H1 (cell line): ENCODE data around the gene TMPRSS4.

Source experiments
- CEBPB ChIP-seq: IDR thresholded peaks from 2 replicates; pipeline ENCODE4 v1.6.1; 2012; ENCODE audit warnings: low read depth, low read length
- EP300 ChIP-seq, 2 experiments: IDR thresholded peaks; 1 replicate in 1 of 2; 2 replicates in 1 of 2; pipeline ENCODE4 v1.6.1; 2011 to 2012; ENCODE audit warnings: low read depth in 2 of 2, low read length in 2 of 2, mild to moderate bottlenecking in 2 of 2, borderline replicate concordance in 1 of 2, inconsistent platforms in 1 of 2, moderate library complexity in 1 of 2
- EZH2 ChIP-seq: fragments of 200-600 bp; sonication (generic); IDR thresholded peaks from 2 replicates; pipeline ENCODE4 v1.7.1; 2012; ENCODE audit warnings: low read depth, mild to moderate bottlenecking, moderate library complexity, low read length, inconsistent platforms; ENCODE audit not compliant: severe bottlenecking
- POLR2A ChIP-seq, 2 experiments: IDR thresholded peaks; 1 replicate in 1 of 2; 2 replicates in 1 of 2; pipeline ENCODE4 v1.6.1; 2011; ENCODE audit warnings: low read depth in 2 of 2, low read length in 2 of 2, mild to moderate bottlenecking in 2 of 2; ENCODE audit errors: control extremely low read depth in 1 of 2
- POLR2AphosphoS5 ChIP-seq: IDR thresholded peaks from 2 replicates; pipeline ENCODE4 v1.6.1; 2011; ENCODE audit warnings: low read depth, low read length
- TAF1 ChIP-seq: IDR thresholded peaks from 2 replicates; pipeline ENCODE4 v1.6.1; 2011; ENCODE audit warnings: mild to moderate bottlenecking, low read depth, low read length
- TF ChIP-seq, protein P1 (sequence below), 3 experiments: IDR thresholded peaks; 1 replicate in 2 of 3; 2 replicates in 1 of 3; pipeline versions ENCODE4 v1.5.1 to v1.6.1; 2011; ENCODE audit warnings: low read length in 3 of 3, mild to moderate bottlenecking in 3 of 3, inconsistent platforms in 2 of 3, low read depth in 1 of 3, moderate library complexity in 1 of 3; ENCODE audit not compliant: insufficient read depth in 1 of 3; ENCODE audit errors: control extremely low read depth in 1 of 3
- TF ChIP-seq, protein P2 (sequence below): IDR thresholded peaks from 2 replicates; pipeline ENCODE4 v1.6.1; 2011; ENCODE audit warnings: low read length, improper control_type of control experiment

DNA sequence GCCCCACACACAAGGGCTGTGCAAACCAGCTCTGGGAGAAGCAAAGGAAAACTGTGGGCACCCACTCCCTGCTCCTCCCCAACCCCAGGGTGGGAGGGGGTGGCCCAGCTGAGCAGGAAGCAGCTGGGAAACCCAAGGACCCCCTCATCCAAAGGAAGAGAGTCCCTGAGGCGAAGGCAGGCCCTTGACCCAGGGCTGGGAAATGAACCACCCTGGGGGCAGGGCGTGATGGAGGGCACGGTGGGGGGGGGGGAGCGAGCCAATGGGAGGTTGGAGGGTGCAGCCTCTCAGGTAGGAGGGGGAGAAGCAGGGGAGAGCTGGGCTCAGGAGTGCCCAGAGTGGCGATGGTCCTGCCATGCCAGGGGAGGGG, 58.9 kb downstream of the TMPRSS4 start:
- TF ChIP-seq, protein P1, sequence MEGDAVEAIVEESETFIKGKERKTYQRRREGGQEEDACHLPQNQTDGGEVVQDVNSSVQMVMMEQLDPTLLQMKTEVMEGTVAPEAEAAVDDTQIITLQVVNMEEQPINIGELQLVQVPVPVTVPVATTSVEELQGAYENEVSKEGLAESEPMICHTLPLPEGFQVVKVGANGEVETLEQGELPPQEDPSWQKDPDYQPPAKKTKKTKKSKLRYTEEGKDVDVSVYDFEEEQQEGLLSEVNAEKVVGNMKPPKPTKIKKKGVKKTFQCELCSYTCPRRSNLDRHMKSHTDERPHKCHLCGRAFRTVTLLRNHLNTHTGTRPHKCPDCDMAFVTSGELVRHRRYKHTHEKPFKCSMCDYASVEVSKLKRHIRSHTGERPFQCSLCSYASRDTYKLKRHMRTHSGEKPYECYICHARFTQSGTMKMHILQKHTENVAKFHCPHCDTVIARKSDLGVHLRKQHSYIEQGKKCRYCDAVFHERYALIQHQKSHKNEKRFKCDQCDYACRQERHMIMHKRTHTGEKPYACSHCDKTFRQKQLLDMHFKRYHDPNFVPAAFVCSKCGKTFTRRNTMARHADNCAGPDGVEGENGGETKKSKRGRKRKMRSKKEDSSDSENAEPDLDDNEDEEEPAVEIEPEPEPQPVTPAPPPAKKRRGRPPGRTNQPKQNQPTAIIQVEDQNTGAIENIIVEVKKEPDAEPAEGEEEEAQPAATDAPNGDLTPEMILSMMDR (IDR thresholded peaks at IDR 0.05; ENCODE audit: control extremely low read depth in 1 of 3, insufficient read depth in 1 of 3, low read depth in 1 of 3, low read length in 3 of 3), result no peak
- TF ChIP-seq, protein P2, sequence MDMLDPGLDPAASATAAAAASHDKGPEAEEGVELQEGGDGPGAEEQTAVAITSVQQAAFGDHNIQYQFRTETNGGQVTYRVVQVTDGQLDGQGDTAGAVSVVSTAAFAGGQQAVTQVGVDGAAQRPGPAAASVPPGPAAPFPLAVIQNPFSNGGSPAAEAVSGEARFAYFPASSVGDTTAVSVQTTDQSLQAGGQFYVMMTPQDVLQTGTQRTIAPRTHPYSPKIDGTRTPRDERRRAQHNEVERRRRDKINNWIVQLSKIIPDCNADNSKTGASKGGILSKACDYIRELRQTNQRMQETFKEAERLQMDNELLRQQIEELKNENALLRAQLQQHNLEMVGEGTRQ, result no peak
- TF ChIP-seq EZH2 (no peak), CEBPB (no peak), EP300 (IDR thresholded peaks at IDR 0.05; ENCODE audit: borderline replicate concordance in 1 of 2, low read depth in 2 of 2, low read length in 2 of 2) (no peak), TAF1 (no peak), POLR2A (IDR thresholded peaks at IDR 0.05; ENCODE audit: control extremely low read depth in 1 of 2, low read depth in 2 of 2, low read length in 2 of 2) (no peak), POLR2AphosphoS5 (no peak)
